GM18873 (cell line): ENCODE measurements around the gene TMEM271.

Source experiments
- ATAC-seq: cut with Tn5 transposase; IDR thresholded peaks from one replicate; pipeline ENCODE4 v1.9.1; 2021; ENCODE audit warnings: mild to moderate bottlenecking, moderate library complexity, moderate number of reproducible peaks; ENCODE audit not compliant: unreplicated experiment, low FRiP score

The TMEM271 gene

GRCh38 chr4:581753-582361, 5.8 kb upstream of the TMEM271 start:
- no peak for ATAC-seq

DNA sequence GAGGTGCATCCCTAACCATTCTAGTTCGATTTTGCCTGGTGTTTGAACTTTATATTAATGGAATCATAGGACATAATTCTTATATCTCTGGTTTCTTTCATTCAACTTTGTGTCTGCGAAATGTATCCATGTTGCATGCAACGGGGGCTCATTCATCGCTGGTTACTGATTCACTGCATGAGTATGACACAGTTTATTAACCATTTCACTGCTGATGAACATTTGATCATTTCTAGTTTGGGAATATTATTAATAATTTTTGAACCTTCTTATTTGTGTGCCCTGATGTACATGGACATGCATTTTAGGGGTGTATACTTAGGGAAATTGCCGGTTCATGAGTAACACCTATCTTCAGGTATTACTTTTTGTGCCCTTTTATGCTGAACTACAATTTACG, 5.1 kb upstream of the TMEM271 start:
- no peak for ATAC-seq

DNA sequence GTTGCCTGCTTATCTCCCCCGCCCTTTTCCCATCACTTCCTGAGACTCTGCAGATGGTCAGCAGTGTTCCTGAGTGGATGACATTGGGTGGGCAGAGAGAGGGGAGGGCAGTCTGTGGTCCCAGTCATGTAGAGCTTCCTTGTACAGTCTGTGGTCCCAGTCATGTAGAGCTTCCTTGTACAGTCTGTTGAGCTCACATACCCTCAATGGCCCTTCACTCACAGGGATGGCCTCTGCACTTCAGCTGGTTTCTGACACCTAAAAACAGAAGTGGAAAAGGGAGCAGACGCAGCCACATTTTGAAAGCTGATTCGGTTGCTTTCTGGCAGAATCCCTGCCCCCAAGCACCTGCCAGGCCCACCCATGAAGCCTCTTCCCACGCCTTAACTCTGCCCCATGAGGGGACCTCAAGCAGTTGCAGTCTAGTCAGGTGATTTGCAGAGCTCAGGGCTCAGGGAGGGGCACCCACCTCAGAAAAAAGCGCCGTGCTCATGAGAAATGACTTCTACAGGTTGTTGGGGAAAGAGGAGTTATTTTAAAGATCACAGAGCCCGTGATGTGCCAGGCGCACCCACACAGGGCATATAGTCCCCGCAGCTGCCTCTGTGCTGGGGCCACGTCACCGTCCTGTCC, 3.6 kb upstream of the TMEM271 start:
- no peak for ATAC-seq

DNA sequence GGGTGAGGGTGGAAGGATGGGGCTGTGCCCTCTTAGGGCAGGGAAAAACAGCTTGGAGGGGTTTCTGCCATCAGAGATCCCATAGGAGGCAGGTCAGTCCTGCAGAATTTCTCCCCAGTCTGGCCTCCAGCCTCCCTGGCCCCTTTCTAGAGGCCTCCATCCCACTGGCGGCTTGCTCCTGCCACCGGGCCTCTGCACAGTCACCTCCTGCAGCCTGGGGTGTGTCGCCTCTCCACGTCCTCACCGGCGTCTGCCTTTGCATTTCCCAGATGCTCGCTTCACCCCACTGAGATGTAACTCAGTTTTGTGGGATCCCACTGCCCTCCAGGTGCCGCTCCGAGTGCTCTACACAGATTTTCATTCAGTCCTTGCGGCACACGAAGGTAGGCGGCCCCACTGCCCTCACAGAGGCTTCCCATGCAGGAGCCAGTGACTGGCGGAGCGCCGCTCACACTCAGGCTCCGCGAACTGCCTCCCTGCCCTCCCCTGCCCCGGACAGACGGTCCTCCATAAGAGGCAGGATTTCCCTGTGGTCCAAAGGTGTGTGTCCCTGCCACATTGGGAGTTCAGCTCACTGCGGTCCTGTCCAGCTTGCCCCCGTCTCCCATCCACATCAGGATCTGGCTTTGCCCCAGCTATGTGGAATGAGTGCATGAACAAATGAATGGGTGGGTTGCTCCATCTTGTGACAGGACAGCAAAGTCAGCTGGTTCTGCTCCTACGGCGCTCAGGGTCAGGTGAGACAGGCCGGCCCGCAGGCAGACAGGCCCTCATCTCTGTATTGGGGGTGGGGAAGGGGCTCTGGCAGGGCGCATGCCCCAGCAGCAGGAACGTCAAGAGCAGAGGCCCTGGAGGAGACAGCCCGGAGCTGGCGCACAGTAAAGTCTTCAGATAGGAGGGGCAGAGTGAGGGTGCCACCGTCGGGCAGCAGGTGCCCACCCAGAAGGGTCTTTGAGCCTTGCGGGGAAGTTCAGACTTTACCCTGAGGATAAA, 2.7 kb upstream of the TMEM271 start:
- ATAC-seq, result no peak

- ATAC-seq, result no peak
Observed at GRCh38 chr4:577499-578450, 1.7 kb upstream of the TMEM271 start.

GRCh38 chr4:576991-577498, 950 bp upstream of the TMEM271 start:
- no peak for ATAC-seq

GRCh38 chr4:575281-576141, 584 bp downstream of the TMEM271 start:
- ATAC-seq, result no peak

DNA sequence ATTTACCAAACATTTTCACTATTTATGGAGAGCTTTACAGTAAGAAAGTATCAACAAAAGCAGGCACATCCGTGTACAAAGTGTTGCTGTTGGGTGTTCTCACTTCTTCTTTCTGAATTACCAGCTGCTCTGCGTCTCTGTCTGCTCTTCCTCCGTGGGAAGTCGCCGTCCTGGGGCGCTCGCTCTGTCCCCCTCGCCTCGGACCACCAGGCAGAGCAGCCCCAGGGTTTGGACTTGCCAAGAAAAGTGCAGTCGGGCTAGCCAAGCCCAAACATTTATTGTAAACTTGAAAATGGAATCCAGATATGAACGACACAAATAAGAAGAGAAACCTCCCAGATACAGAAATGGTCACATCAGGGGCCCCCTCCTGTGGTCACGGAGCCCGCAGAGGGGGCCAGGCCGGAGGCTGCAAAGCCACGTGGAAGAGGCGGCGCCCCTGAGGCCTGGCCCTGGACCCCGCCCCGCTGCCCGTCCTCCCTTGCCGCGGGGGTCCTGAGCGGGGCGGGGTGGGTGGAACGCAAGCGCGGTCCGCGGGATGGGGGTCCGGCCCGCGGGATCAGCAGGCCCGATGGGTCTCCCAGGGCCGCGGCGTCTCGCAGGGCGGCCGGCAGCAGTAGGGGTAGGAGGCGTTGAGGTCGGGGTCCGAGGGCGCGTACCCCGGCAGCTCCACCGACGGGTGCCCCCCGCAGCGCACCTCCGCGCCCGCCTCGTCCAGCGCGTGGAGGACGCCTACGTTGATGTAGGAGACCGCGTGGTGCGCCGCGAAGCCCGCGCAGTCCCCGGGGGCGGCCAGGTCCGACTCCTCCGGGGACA, 1.5 kb downstream of the TMEM271 start:
- no peak for ATAC-seq

GRCh38 chr4:573122-573892, 2.8 kb downstream of the TMEM271 start:
- no peak for ATAC-seq

DNA sequence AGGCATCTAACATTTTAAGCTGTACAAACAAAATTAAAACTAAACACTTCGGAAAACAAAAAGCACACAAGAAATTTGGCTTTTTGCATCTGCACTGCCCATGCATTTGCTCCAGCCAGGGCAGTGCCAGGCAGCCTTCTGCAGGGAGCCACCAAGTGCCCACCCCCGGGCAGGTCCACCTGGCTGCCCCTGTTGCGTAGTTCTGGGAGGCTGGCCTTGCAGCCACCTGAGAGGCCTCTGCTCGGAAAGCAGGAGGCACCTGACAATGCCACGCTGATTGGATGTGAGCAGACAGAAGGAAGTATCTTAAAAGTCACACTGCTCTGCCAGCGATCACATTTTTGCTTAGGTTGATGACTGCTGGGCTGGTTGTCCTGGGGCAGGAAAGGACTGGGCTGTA, 3.5 kb downstream of the TMEM271 start:
- no peak for ATAC-seq

DNA sequence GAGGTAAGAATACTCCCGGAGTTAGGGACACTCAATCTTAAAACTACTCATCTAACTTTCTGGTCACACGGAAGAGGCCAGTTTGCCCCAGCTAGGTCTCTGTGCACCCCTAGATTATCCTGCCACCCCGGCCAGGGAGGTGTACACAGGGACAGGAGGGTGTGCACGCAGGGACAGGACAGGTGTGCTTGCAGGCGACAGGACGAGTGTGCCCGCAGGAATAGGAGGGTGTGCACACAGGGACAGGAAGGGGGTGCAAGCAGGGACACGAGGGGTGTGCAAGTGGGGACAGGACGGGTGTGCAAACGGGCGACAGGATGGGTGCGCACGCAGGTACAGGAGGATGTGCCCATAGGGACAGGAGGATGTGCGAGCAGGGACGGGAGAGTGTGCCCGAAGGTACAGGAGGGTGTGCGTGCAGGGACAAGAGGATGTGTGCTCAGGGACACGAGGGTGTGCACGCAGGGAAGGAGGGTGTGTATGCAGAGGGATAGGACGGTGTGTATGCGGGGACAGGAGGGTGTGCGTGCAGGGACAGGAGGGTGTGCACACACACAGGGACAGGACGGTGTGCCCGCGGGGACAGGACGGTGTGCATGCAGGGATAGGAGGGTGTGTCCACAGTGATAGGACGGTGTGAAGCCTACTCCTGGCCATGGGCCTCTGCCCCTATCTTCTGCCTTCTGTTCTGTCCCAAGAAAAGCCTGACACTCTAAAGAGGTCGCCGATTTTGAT, 4.1 kb downstream of the TMEM271 start:
- ATAC-seq, result no peak

- ATAC-seq, result no peak
Observed at GRCh38 chr4:570754-571153, 5.3 kb downstream of the TMEM271 start.

- ATAC-seq, result no peak
Observed at GRCh38 chr4:569958-570667, 6.0 kb downstream of the TMEM271 start.

GRCh38 chr4:568962-569361, 7.1 kb downstream of the TMEM271 start:
- no peak for ATAC-seq

DNA sequence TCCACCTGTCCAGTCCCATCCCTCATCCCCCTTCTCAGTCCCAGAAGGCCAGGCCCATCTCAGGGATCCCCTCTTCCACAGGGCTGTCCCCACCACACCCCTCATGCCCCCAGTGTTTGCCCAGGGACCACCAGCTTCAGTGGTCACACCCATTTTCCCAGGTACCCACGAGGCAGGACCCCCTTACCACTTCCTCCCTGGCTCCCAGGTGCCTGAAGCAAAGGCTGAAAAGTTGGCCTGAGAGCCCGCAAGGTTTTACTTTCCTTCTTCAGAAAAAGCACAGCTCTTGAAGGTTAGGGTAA, 7.8 kb downstream of the TMEM271 start:
- ATAC-seq, result no peak
